ENCODE data around the gene GIMAP1.

DNA sequence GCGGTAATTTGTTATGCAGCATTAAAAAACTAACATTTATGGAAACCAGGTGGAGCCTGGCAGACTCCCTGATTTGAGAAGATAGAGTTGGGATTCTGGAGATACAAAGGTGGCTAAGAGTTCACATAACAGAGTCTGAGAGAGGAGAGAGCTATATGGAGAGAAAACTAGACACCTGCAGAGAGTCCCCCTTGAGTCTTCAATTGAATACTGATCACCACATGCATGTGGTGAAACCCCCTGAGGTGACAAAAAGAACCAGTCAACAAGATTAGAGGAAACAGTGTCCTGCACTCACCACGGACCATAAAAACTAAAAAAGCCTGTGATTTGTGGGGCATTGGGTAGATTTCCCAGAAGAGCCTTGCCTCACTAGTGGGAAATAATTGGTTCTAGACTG, 20.8 kb upstream of the GIMAP1 start:
- TF ChIP-seq TAF1 (IDR thresholded peaks at IDR 0.05; ENCODE audit: low read depth) (no peak), YY1 (IDR thresholded peaks at IDR 0.05; ENCODE audit: low read depth) (no peak), TEAD4 (IDR thresholded peaks at IDR 0.05) (no peak), CREB1 (IDR thresholded peaks at IDR 0.05; ENCODE audit: low read depth) (no peak), EGR1 (IDR thresholded peaks at IDR 0.05) (no peak), RAD21 (IDR thresholded peaks at IDR 0.05; ENCODE audit: low read depth) (no peak), TCF12 (IDR thresholded peaks at IDR 0.05; ENCODE audit: low read depth) (no peak), CEBPB (IDR thresholded peaks at IDR 0.05) (no peak)
- TF ChIP-seq, protein P1, sequence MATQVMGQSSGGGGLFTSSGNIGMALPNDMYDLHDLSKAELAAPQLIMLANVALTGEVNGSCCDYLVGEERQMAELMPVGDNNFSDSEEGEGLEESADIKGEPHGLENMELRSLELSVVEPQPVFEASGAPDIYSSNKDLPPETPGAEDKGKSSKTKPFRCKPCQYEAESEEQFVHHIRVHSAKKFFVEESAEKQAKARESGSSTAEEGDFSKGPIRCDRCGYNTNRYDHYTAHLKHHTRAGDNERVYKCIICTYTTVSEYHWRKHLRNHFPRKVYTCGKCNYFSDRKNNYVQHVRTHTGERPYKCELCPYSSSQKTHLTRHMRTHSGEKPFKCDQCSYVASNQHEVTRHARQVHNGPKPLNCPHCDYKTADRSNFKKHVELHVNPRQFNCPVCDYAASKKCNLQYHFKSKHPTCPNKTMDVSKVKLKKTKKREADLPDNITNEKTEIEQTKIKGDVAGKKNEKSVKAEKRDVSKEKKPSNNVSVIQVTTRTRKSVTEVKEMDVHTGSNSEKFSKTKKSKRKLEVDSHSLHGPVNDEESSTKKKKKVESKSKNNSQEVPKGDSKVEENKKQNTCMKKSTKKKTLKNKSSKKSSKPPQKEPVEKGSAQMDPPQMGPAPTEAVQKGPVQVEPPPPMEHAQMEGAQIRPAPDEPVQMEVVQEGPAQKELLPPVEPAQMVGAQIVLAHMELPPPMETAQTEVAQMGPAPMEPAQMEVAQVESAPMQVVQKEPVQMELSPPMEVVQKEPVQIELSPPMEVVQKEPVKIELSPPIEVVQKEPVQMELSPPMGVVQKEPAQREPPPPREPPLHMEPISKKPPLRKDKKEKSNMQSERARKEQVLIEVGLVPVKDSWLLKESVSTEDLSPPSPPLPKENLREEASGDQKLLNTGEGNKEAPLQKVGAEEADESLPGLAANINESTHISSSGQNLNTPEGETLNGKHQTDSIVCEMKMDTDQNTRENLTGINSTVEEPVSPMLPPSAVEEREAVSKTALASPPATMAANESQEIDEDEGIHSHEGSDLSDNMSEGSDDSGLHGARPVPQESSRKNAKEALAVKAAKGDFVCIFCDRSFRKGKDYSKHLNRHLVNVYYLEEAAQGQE (IDR thresholded peaks at IDR 0.05; ENCODE audit: low read depth) = no peak
- TF ChIP-seq, protein P2, sequence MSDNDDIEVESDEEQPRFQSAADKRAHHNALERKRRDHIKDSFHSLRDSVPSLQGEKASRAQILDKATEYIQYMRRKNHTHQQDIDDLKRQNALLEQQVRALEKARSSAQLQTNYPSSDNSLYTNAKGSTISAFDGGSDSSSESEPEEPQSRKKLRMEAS (IDR thresholded peaks at IDR 0.05) = no peak
- TF ChIP-seq, protein P3, sequence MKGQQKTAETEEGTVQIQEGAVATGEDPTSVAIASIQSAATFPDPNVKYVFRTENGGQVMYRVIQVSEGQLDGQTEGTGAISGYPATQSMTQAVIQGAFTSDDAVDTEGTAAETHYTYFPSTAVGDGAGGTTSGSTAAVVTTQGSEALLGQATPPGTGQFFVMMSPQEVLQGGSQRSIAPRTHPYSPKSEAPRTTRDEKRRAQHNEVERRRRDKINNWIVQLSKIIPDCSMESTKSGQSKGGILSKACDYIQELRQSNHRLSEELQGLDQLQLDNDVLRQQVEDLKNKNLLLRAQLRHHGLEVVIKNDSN (IDR thresholded peaks at IDR 0.05) = no peak
